Trophoblast cell (in vitro differentiated cells and primary cell): ENCODE data around the gene GADD45B.

Experiments
- DNase-seq, 2 donors: peaks; one replicate each; pipeline ENCODE4 v3.0.0-alpha.2; 2016
- H2AFZ ChIP-seq: 2 replicates; pipeline ENCODE4 v1.6.1; 2013; ENCODE audit warnings: low read length, moderate library complexity, mild to moderate bottlenecking; ENCODE audit not compliant: insufficient read depth, poor library complexity
- H2AK5ac ChIP-seq: 2 replicates; pipeline ENCODE4 v1.6.1; 2013; ENCODE audit warnings: mild to moderate bottlenecking, low read length
- H2BK120ac ChIP-seq: 2 replicates; pipeline ENCODE4 v1.6.1; 2013; ENCODE audit warnings: low read length, mild to moderate bottlenecking, moderate library complexity; ENCODE audit not compliant: insufficient read depth, poor library complexity
- H2BK12ac ChIP-seq: 2 replicates; pipeline ENCODE4 v1.6.1; 2013; ENCODE audit warnings: mild to moderate bottlenecking, low read length, moderate library complexity
- H2BK5ac ChIP-seq: 2 replicates; pipeline ENCODE4 v1.6.1; 2013; ENCODE audit warnings: low read length, low read depth, moderate library complexity, mild to moderate bottlenecking; ENCODE audit not compliant: poor library complexity
- H3K14ac ChIP-seq: 2 replicates; pipeline ENCODE4 v1.6.1; 2013; ENCODE audit warnings: mild to moderate bottlenecking, low read length
- H3K18ac ChIP-seq: 2 replicates; pipeline ENCODE4 v1.6.1; 2013; ENCODE audit warnings: mild to moderate bottlenecking, low read length
- H3K23ac ChIP-seq: 2 replicates; pipeline ENCODE4 v1.6.1; 2013; ENCODE audit warnings: low read length
- H3K27ac ChIP-seq: 2 replicates; pipeline ENCODE4 v1.5.1; 2013; ENCODE audit warnings: low read depth, mild to moderate bottlenecking, inconsistent platforms, low read length, moderate library complexity
- H3K27me3 ChIP-seq: 2 replicates; pipeline ENCODE4 v1.6.1; 2013; ENCODE audit warnings: inconsistent platforms, mild to moderate bottlenecking, low read length, moderate library complexity; ENCODE audit not compliant: insufficient read depth
- H3K36me3 ChIP-seq, 2 experiments: 1 replicate in 1 of 2; 2 replicates in 1 of 2; pipeline ENCODE4 v1.6.1; 2013; ENCODE audit warnings: low read length in 2 of 2, mild to moderate bottlenecking in 2 of 2, moderate library complexity in 1 of 2; ENCODE audit not compliant: insufficient read depth in 2 of 2, control insufficient read depth in 1 of 2
- H3K4ac ChIP-seq: 2 replicates; pipeline ENCODE4 v1.6.1; 2013; ENCODE audit warnings: low read depth, mild to moderate bottlenecking, low read length, moderate library complexity
- H3K4me1 ChIP-seq, 2 experiments: 1 replicate in 1 of 2; 2 replicates in 1 of 2; pipeline ENCODE4 v1.6.1; 2013; ENCODE audit warnings: low read length in 2 of 2, mild to moderate bottlenecking in 2 of 2, moderate library complexity in 1 of 2; ENCODE audit not compliant: insufficient read depth in 2 of 2, control insufficient read depth in 1 of 2
- H3K4me2 ChIP-seq: 2 replicates; pipeline ENCODE4 v1.6.1; 2013; ENCODE audit warnings: inconsistent platforms, mild to moderate bottlenecking, low read length, moderate library complexity
- H3K4me3 ChIP-seq: 2 replicates; pipeline ENCODE4 v1.5.1; 2013; ENCODE audit warnings: mild to moderate bottlenecking, low read depth, low read length, inconsistent platforms
- H3K79me1 ChIP-seq: one replicate; pipeline ENCODE4 v1.6.1; 2013; ENCODE audit warnings: low read length
- H3K79me2 ChIP-seq: 2 replicates; pipeline ENCODE4 v1.6.1; 2013; ENCODE audit warnings: low read length, mild to moderate bottlenecking; ENCODE audit not compliant: control insufficient read depth, insufficient read depth, poor library complexity
- H3K9ac ChIP-seq: 2 replicates; pipeline ENCODE4 v1.6.1; 2013; ENCODE audit warnings: mild to moderate bottlenecking, low read length
- H3K9me3 ChIP-seq: 2 replicates; pipeline ENCODE4 v1.6.1; 2013; ENCODE audit warnings: low read depth, mild to moderate bottlenecking, control low read depth, inconsistent platforms, low read length; ENCODE audit not compliant: insufficient read depth
- H4K12ac ChIP-seq: 2 replicates; pipeline ENCODE4 v1.6.1; 2013; ENCODE audit warnings: low read depth, mild to moderate bottlenecking, low read length, moderate library complexity
- H4K8ac ChIP-seq: 2 replicates; pipeline ENCODE4 v1.6.1; 2013; ENCODE audit warnings: low read depth, mild to moderate bottlenecking, low read length, moderate library complexity
- H4K91ac ChIP-seq: one replicate; pipeline ENCODE4 v1.6.1; 2013; ENCODE audit warnings: low read depth, mild to moderate bottlenecking, low read length, moderate library complexity
- WGBS: extraction: QIAGEN DNeasy Blood & Tissue Kit; methylation state at CpG from one replicate; pipeline ENCODE4 v1.1.7; 2013; ENCODE audit warnings: missing lambda C conversion rate; ENCODE audit not compliant: insufficient read length, insufficient coverage; ENCODE audit errors: extremely low coverage; 5-methylcytosine and 5-hydroxymethylcytosine counted together

The GADD45B gene

DNA sequence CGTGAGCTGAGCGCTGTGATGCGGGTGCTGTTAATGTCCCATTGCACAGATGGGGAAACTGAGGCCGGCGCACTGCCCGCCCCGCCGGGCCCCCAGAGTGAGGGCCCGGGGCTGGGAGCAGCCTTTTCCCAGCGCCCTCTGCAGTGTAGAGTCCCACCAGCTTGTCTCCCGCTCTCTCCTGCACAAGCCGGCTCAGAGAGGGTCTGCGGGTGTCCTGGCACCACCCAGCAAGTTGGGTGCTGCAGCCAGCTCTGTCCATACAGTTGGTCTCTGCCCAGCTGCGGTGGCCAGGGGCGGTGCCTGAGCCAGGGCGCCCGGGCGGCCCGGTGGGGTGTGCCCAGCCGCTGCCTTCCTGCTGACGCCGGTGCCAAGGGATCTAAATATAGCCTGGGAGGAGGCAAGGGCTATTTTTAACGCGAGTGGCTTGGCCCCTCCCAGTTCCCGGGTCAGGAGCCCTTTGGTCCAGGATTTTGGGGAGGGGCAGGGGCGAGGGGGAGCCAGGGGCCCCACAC is 19.3 kb downstream of the GADD45B start:
- Histone ChIP-seq H2AK5ac (peak overlapping the region; percentile 99), H2BK12ac (peak overlapping the region; percentile 99), H4K91ac (peak overlapping the region; percentile 87), H3K9me3 (peaks cover 13% of the 10 kb centered on the region), H3K4me2 (peak overlapping the region; percentile 68), H3K4me1 (peaks cover 40 to 59% of the 10 kb centered on the region in 2 experiments), H3K4me3 (peak overlapping the region; percentile 25), H3K23ac (no peak overlapping the region), H3K79me2 (peaks cover 11% of the 10 kb centered on the region), H3K14ac (peak overlapping the region; percentile 95), H2BK5ac (peak overlapping the region; percentile 49), H2AFZ (peak overlapping the region; percentile 79), H3K36me3 (no peaks in the 10 kb centered on the region), H3K18ac (peak overlapping the region; percentile 97), H3K9ac (no peak overlapping the region), H3K27ac (peak overlapping the region; percentile 78), H4K12ac (peak overlapping the region; percentile 71), H4K8ac (peak overlapping the region; percentile 94), H3K79me1 (peaks cover 66% of the 10 kb centered on the region), H3K4ac (peak overlapping the region; percentile 82), H2BK120ac (peak overlapping the region; percentile 99), H3K27me3 (no peaks in the 10 kb centered on the region)
- WGBS: no CpG with 5 or more reads among the region's 26 CpGs
- DNase-seq: peak; percentile 38 to 55

- H3K14ac ChIP-seq: peak overlapping the region; percentile 95
- H3K9me3 ChIP-seq: peaks cover 11% of the 10 kb centered on the region
- H3K36me3 ChIP-seq: no peaks in the 10 kb centered on the region
- H3K23ac ChIP-seq: no peak overlapping the region
- H4K12ac ChIP-seq: no peak overlapping the region
- peak overlapping the region; percentile 87 for H4K91ac ChIP-seq
- H2AK5ac ChIP-seq: peak overlapping the region; percentile 16
- peak overlapping the region; percentile 94 for H4K8ac ChIP-seq
- H3K4ac ChIP-seq: peak overlapping the region; percentile 82
- H3K18ac ChIP-seq: peak overlapping the region; percentile 20
- peaks cover 68% of the 10 kb centered on the region for H3K79me1 ChIP-seq
- H3K27ac ChIP-seq: peak overlapping the region; percentile 78
- H3K9ac ChIP-seq: no peak overlapping the region
- H3K4me2 ChIP-seq: peak overlapping the region; percentile 23
- H3K27me3 ChIP-seq: no peaks in the 10 kb centered on the region
- DNase-seq: peak; percentile 31 to 61
- H2BK5ac ChIP-seq: peak overlapping the region; percentile 49
- H2BK120ac ChIP-seq: peak overlapping the region; percentile 99
- peaks cover 43 to 57% of the 10 kb centered on the region in 2 experiments for H3K4me1 ChIP-seq
- H2AFZ ChIP-seq: peak overlapping the region; percentile 56
- H2BK12ac ChIP-seq: peak overlapping the region; percentile 99
- peaks cover 12% of the 10 kb centered on the region for H3K79me2 ChIP-seq
- WGBS: no CpG with 5 or more reads among the region's 16 CpGs
- no peak overlapping the region for H3K4me3 ChIP-seq
Observed at GRCh38 chr19:2495651-2496316, 19.9 kb downstream of the GADD45B start.

GRCh38 chr19:2497186-2497585 is 21.3 kb downstream of the GADD45B start:
- Histone ChIP-seq H2AK5ac (peak overlapping the region; percentile 92), H2AFZ (no peak overlapping the region), H2BK5ac (peak overlapping the region; percentile 79), H3K27ac (peak overlapping the region; percentile 56), H3K79me2 (peaks cover 12% of the 10 kb centered on the region), H4K91ac (peak overlapping the region; percentile 87), H3K4ac (no peak overlapping the region), H2BK120ac (peak overlapping the region; percentile 99), H3K4me1 (peaks cover 39 to 48% of the 10 kb centered on the region in 2 experiments), H3K36me3 (no peaks in the 10 kb centered on the region), H2BK12ac (peak overlapping the region; percentile 70), H3K14ac (peak overlapping the region; percentile 12), H3K9me3 (peaks cover 9% of the 10 kb centered on the region), H3K4me2 (no peak overlapping the region), H3K27me3 (no peaks in the 10 kb centered on the region), H4K8ac (peak overlapping the region; percentile 40), H3K18ac (peak overlapping the region; percentile 56), H3K4me3 (no peak overlapping the region), H3K79me1 (peaks cover 66% of the 10 kb centered on the region), H3K9ac (no peak overlapping the region), H4K12ac (no peak overlapping the region), H3K23ac (no peak overlapping the region)
- DNase-seq: peak; percentile 50
- WGBS: no CpG with 5 or more reads among the region's 10 CpGs

DNA sequence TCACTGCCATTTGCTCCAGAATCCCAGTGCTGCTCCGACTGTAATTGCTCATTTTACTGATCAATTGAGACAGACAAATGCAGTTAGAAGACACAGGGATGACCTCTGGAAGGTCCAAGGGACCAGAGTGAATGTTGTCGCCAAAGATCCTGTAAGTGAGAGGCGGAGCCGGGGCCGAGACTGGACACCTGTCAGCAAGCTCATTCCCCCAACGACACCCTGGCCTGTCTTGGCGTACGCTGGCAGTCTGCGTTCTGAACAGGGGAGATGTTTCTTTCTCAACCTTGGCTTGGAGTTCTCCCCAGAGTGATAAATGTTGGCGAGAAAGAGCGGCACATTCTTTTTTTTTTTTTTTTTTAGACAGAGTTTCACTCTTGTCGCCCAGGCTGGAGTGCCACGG is 24.2 kb downstream of the GADD45B start:
- DNase-seq: no peak

More for the DNA sequence above, 24.2 kb downstream of the GADD45B start:
- H3K9ac ChIP-seq: no peak overlapping the region
- WGBS: no CpG with 5 or more reads among the region's 13 CpGs
- peak overlapping the region; percentile 36 for H4K8ac ChIP-seq
- peak overlapping the region; percentile 86 for H3K14ac ChIP-seq
- no peaks in the 10 kb centered on the region for H3K27me3 ChIP-seq
- H3K23ac ChIP-seq: no peak overlapping the region
- H3K79me1 ChIP-seq: peaks cover 48% of the 10 kb centered on the region
- peak overlapping the region; percentile 55 for H3K4ac ChIP-seq
- H2BK5ac ChIP-seq: peak overlapping the region; percentile 79
- H2AFZ ChIP-seq: peak overlapping the region; percentile 59
- H3K79me2 ChIP-seq: peaks cover 6% of the 10 kb centered on the region
- H3K36me3 ChIP-seq: no peaks in the 10 kb centered on the region
- H3K4me1 ChIP-seq: peaks cover 39 to 46% of the 10 kb centered on the region in 2 experiments
- peak overlapping the region; percentile 72 for H2BK120ac ChIP-seq
- peak overlapping the region; percentile 97 for H2AK5ac ChIP-seq
- H3K27ac ChIP-seq: peak overlapping the region; percentile 62
- peak overlapping the region; percentile 93 for H2BK12ac ChIP-seq
- H3K4me3 ChIP-seq: no peak overlapping the region
- H3K9me3 ChIP-seq: peaks cover 5% of the 10 kb centered on the region
- no peak overlapping the region for H4K12ac ChIP-seq
- H3K4me2 ChIP-seq: no peak overlapping the region
- peak overlapping the region; percentile 91 for H4K91ac ChIP-seq
- peak overlapping the region; percentile 94 for H3K18ac ChIP-seq
